ENCODE data around the gene NSMCE3.

The NSMCE3 gene

DNA sequence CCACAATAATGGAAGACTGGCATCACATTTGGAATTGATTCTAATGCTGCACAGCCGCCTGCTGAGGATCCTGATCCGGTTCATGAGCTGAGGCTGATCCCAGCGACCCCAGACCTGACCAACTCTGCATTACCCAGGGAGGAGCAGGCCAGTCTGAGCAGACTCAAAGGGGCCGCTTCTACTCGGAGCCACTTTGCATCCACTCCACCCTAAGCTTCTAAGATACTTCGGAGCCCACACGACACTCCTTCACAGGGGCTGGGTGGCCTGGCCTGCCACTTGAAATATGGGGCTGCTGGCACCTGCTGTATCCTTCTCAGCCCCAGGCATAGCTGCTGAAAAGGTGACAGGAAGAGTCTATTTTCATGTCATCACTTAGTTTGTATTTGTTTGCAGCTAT, 33.2 kb upstream of the NSMCE3 start:
- TF ChIP-seq, protein P1, sequence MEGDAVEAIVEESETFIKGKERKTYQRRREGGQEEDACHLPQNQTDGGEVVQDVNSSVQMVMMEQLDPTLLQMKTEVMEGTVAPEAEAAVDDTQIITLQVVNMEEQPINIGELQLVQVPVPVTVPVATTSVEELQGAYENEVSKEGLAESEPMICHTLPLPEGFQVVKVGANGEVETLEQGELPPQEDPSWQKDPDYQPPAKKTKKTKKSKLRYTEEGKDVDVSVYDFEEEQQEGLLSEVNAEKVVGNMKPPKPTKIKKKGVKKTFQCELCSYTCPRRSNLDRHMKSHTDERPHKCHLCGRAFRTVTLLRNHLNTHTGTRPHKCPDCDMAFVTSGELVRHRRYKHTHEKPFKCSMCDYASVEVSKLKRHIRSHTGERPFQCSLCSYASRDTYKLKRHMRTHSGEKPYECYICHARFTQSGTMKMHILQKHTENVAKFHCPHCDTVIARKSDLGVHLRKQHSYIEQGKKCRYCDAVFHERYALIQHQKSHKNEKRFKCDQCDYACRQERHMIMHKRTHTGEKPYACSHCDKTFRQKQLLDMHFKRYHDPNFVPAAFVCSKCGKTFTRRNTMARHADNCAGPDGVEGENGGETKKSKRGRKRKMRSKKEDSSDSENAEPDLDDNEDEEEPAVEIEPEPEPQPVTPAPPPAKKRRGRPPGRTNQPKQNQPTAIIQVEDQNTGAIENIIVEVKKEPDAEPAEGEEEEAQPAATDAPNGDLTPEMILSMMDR (IDR thresholded peaks at IDR 0.05; ENCODE audit: borderline replicate concordance, insufficient read depth, low read depth, low read length) = no peak
- H3K4me3 ChIP-seq (ENCODE audit: low read depth, low read length) = no peak overlapping the region

DNA sequence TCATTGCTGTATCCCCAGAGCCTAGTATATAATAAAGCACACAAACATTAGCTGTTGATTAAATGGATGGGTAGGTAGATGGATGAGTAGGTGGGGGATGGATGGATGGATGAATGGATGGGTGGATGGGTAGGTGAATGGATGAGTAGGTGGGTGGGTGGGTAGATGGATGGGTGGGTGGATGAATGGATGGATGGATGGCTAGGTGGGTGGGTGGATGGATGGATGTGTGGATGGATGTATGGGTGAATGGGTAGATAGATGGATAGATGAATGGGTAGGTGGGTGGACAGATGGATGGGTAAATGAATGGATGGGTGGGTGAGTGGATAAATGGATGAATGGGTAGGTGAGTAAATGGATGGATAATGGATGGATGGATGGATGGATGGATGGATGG, 30.2 kb upstream of the NSMCE3 start:
- TF ChIP-seq, protein P1 (IDR thresholded peaks at IDR 0.05; ENCODE audit: borderline replicate concordance, insufficient read depth, low read depth, low read length) = no peak
- H3K4me3 ChIP-seq (ENCODE audit: low read depth, low read length) = no peak overlapping the region

DNA sequence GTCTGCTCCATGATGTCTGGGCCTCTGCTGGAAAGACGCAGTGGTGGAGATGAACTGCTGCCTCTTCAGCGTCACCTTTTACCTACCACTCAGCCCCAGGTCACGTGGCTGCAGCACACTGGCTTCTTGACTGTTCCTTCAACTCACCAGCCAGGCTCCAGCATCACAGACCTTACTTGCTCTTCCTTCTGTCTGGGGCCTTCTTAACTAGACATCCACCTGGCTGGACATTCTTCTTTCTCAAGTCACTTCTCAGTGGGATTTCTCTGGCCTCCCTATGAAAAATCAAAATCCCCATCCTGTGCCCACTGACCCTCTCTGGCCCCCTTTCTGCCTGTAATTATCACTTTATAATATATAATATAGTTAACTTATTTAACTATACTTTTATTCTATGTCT, 29.7 kb upstream of the NSMCE3 start:
- TF ChIP-seq, protein P1 (IDR thresholded peaks at IDR 0.05; ENCODE audit: borderline replicate concordance, insufficient read depth, low read depth, low read length) = no peak
- no peak overlapping the region for H3K4me3 ChIP-seq (ENCODE audit: low read depth, low read length)

DNA sequence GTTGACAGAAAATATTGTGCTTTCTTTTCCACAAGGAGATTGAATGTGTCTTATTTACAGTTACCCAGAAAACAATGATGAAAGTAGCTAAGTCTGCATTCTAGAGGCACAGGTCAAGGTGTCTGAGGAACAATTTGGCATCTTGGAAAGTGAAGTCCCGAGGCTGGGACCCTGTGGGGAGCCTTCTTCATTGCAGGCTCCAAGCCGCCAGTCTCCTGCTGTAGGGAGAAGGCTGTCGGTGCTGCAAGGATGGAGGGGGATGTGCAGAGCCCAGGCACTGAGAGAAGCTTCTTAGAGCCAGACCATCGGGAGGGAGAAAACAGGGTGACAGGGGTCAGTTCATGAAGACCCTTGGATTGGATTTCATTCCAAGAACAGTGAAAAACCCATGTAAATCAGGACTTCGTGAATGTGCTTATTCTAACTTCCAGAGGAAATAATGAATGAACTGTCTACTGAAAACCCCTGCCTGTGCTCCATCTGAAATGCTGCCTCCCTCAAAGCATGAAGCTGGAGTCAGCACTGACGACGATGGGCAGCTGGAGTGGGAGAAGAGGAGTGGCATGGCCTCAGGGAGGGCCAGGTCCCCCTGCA, 25.2 kb upstream of the NSMCE3 start:
- H3K4me3 ChIP-seq (ENCODE audit: low read depth, low read length) = no peak overlapping the region
- TF ChIP-seq, protein P1 (IDR thresholded peaks at IDR 0.05; ENCODE audit: borderline replicate concordance, insufficient read depth, low read depth, low read length) = no peak

DNA sequence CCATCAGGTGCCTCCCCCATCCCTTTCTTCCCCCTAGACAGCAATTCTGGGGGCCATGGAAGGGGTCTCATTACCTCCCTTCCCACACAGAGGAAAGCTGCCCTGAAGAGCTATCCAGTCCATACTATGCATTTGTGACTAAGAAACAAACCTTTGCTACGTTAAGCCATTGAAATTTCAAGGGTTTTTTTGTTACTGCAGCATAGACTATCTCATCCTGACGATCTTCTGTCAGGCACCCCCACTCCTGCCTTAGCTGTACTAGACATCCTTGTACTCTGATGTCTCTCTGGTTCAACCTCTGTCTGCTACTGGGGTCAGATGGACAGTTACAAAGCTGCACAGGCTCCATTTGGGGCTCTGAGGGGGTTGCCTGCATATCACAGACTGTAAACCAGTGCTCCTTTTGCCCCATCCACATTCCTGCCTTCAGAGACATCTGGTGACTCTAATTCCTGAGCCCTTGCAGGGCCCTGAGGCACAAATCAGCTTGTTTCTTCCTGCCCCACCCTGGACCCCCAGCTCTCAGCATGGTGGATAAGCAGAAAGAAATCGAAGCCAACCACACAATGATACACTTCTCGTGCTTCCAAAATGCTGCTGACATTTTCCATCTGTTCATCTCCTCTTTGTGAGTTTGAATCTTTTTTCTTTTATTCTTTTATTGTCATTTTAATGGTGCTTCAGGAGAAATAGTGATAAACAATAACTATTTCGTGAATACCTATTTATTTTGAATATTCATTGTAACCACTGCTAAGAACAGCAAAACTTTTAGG, 21.6 kb upstream of the NSMCE3 start:
- TF ChIP-seq, protein P1 (IDR thresholded peaks at IDR 0.05; ENCODE audit: borderline replicate concordance, insufficient read depth, low read depth, low read length) = no peak
- no peak overlapping the region for H3K4me3 ChIP-seq (ENCODE audit: low read depth, low read length)

DNA sequence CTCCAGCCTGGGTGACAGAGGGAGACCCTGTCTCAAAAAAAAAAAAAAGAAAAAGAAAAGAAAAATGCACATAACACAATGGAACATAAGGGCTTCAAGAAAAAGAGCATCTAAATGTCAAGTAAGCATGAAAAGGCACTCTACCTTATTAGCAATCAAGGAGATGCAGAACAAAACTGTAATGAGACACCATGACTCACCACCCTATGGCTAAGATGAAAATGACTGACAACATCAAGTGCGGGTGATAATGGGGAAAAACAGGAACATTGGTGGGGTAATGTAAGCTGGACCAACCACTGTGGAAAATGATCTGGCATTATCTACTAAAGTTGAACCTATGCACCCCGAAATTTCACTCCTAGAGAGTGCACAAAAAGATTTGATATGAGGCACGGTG, 19.6 kb upstream of the NSMCE3 start:
- TF ChIP-seq, protein P1 (IDR thresholded peaks at IDR 0.05; ENCODE audit: borderline replicate concordance, insufficient read depth, low read depth, low read length) = no peak
- H3K4me3 ChIP-seq (ENCODE audit: low read depth, low read length) = no peak overlapping the region

DNA sequence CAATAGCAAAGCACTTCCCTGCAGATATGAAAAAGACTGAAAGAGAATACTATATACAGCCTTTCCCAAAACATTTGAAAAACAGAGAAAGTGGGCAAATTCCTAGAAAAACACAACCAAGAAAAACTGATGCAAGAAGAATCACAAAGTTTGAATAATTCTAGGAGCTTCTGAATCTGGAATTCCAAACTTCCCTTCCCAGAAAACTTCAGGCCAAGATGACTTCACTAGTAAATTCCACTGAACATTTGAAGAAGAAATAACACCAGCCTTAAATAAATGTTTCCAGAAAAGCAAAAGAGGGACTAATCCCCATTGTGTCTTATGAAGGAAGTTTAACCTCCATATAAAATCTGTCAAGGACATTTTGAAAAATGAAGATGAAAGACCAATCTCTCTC, 15.8 kb upstream of the NSMCE3 start:
- TF ChIP-seq, protein P1 (IDR thresholded peaks at IDR 0.05; ENCODE audit: borderline replicate concordance, insufficient read depth, low read depth, low read length) = no peak
- no peak overlapping the region for H3K4me3 ChIP-seq (ENCODE audit: low read depth, low read length)

Data from GM12875 (cell line).